Body of pancreas (tissue), 4 donors: ENCODE data around the gene MPP7. TPM values are rescaled to one million over a fixed set of nuclear protein-coding genes. Genes with fewer than 3 reads are reported as not detected.

Experiments used
- ATAC-seq: fragments of 150-250 bp; one replicate; pipeline ENCODE4 v1.9.1; 2016
- DNase-seq, 4 donors: peaks; one replicate each; pipeline ENCODE4 v3.0.0-alpha.2; 2019
- H3K27ac ChIP-seq, 4 donors: fragments of 200-600 bp; sonication (generic); 1 replicate in 3 of 4; 2 replicates in 1 of 4; pipeline versions ENCODE4 v1.5.1 to v1.6.1; 2016 to 2019; ENCODE audit warnings: mild to moderate bottlenecking in 1 of 4, mixed read lengths in 1 of 4, moderate library complexity in 1 of 4
- H3K27me3 ChIP-seq, 2 donors: fragments of 200-600 bp; sonication (generic); one replicate each; pipeline ENCODE4 v1.6.0; 2016; ENCODE audit warnings: mild to moderate bottlenecking in 1 of 2
- H3K36me3 ChIP-seq, 2 donors: fragments of 200-600 bp; sonication (generic); replicated peaks in 1 of 2; 2 replicates each; pipeline ENCODE4 v1.5.1; 2016; ENCODE audit warnings: low read depth in 2 of 2; ENCODE audit not compliant: insufficient read depth in 1 of 2
- H3K4me1 ChIP-seq: fragments of 200-600 bp; sonication (generic); one replicate; pipeline ENCODE4 v1.6.0; 2016
- H3K4me3 ChIP-seq, 2 donors: fragments of 200-600 bp; sonication (generic); 1 replicate in 1 of 2; 2 replicates in 1 of 2; pipeline ENCODE4 v1.5.1; 2016 to 2019
- H3K9me3 ChIP-seq, 3 donors: fragments of 200-600 bp; sonication (generic); 1 replicate in 2 of 3; 2 replicates in 1 of 3; pipeline ENCODE4 v1.5.1; 2016
- CTCF ChIP-seq, 7 experiments: fragments of 450-650 bp in 4 of 7; fragments of 200-600 bp in 3 of 7; sonication (generic) in 3 of 7; IDR thresholded peaks; one replicate each; pipeline ENCODE4 v1.5.1; 2016 to 2019; ENCODE audit warnings: antibody characterized with exemption in 7 of 7
- POLR2A ChIP-seq, 3 donors: fragments of 450-650 bp; IDR thresholded peaks; one replicate each; pipeline ENCODE4 v1.6.1; 2016; ENCODE audit warnings: antibody characterized with exemption in 3 of 3, mild to moderate bottlenecking in 2 of 3
- WGBS, 2 donors: methylation state at CpG; one replicate each; pipeline ENCODE4 v1.1.5; 2017; 5-methylcytosine and 5-hydroxymethylcytosine counted together
- intact Hi-C: fragments of 100-400 bp; cut with DNase I; formaldehyde crosslinking; loops from one replicate; pipeline ENCODE4 v1.15.1; 2023
- total RNA-seq, 2 donors: library from RNA; depleted of rRNA; stranded (reverse); fragments of >200 nt; gene quantifications; one replicate each; pipeline ENCODE4 v1.1.0, GENCODE V29; 2016

MPP7 gene
- total RNA-seq, 2 donors from 2014 or later, result 5.9 to 12.2 TPM

- DNase-seq (no peak), ATAC-seq (no peak)
- TF ChIP-seq CTCF (IDR thresholded peaks at IDR 0.05) (no peak), POLR2A (IDR thresholded peaks at IDR 0.05) (no peak)
- Histone ChIP-seq H3K4me1 (peaks cover 55% of the 10 kb centered on the region), H3K27ac (peak overlapping the region in 3 of 4 donors; percentile 2 to 82 (median 70)), H3K4me3 (no peak overlapping the region), H3K9me3 (no peaks in the 10 kb centered on the region), H3K36me3 (no peaks in the 10 kb centered on the region), H3K27me3 (no peaks in the 10 kb centered on the region)
- 54 to 92% methylated on average over 2 of the region's 2 CpGs for WGBS, 2 donors
- intact Hi-C loops, result no loop called here
These were observed 19.6 kb downstream of the MPP7 start for GRCh38 chr10:28283251-28283650.

DNA sequence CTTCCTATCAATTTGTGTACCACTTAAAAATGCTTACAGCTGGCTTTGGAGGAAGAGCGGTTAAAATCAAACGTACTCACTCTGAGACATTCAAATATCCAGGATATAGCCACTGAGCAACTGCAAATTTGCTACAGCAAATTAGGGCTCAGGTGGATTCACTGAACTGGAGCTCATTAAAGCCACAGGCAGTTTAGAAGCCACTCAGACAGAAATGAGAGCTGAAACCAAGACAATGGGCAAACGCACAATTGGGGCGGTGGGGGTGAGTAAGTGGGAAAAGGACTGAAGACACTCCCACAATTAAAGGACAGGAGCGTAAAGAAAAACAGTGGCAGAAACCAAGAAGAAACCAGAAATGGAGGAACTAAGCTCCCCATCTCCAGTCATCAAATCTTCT is 20.5 kb downstream of the MPP7 start:
- DNase-seq (no peak), ATAC-seq (peak; percentile 16)
- WGBS, 2 donors, result 60 to 63% methylated on average over 5 of the region's 5 CpGs
- H3K9me3 ChIP-seq, result no peaks in the 10 kb centered on the region
- H3K27ac ChIP-seq, result peak overlapping the region in 3 of 4 donors; percentile 56 to 82 (median 70)
- H3K4me1 ChIP-seq, result peaks cover 55% of the 10 kb centered on the region
- H3K36me3 ChIP-seq, result no peaks in the 10 kb centered on the region
- intact Hi-C loops, result no loop called here
- no peaks in the 10 kb centered on the region for H3K27me3 ChIP-seq
- TF ChIP-seq CTCF (IDR thresholded peaks at IDR 0.05), result no peak
- TF ChIP-seq POLR2A (IDR thresholded peaks at IDR 0.05), result no peak
- no peak overlapping the region for H3K4me3 ChIP-seq

GRCh38 chr10:28281726-28282315 is 21.0 kb downstream of the MPP7 start:
- DNase-seq, result peak; percentile 28 to 61 (median 45)
- TF ChIP-seq CTCF (IDR thresholded peaks at IDR 0.05), result no peak
- peak in 1 of 3 donors; percentile 7 for TF ChIP-seq POLR2A (IDR thresholded peaks at IDR 0.05)
- peak; percentile 85 for ATAC-seq
- no peak overlapping the region for H3K4me3 ChIP-seq
- no peaks in the 10 kb centered on the region for H3K27me3 ChIP-seq
- peaks cover 55% of the 10 kb centered on the region for H3K4me1 ChIP-seq
- peak overlapping the region in 3 of 4 donors; percentile 56 to 82 (median 70) for H3K27ac ChIP-seq
- intact Hi-C loops, result no loop called here
- no peaks in the 10 kb centered on the region for H3K36me3 ChIP-seq
- WGBS, 2 donors, result 46 to 53% methylated on average over 7 of the region's 7 CpGs
- no peaks in the 10 kb centered on the region for H3K9me3 ChIP-seq

DNA sequence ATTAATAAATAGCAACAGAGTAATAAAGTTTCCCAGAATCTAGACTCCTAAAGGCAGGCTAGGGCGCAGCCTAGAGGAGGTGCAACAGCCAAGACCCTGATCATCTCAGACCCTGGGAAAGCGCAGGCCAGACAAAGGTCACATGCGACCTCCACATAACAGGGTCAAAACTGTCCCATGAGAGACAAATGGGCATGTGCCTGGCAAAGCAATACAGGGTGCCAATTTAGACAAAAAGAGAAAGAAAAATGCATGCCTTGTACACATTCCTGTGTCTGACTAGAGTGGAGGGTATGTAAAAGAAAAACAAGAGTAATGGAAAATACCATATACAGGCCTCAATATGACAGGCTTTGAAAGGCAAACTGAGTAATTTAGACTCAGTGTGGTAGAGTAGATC is 22.2 kb downstream of the MPP7 start:
- intact Hi-C loops, result no loop called here
- DNase-seq, result no peak
- peaks cover 55% of the 10 kb centered on the region for H3K4me1 ChIP-seq
- ATAC-seq, result no peak
- H3K36me3 ChIP-seq, result no peaks in the 10 kb centered on the region
- H3K27ac ChIP-seq, result peak overlapping the region in 1 of 4 donors; percentile 82
- no peak overlapping the region for H3K4me3 ChIP-seq
- TF ChIP-seq CTCF (IDR thresholded peaks at IDR 0.05) (no peak), POLR2A (IDR thresholded peaks at IDR 0.05) (no peak)
- no peaks in the 10 kb centered on the region for H3K27me3 ChIP-seq
- H3K9me3 ChIP-seq, result no peaks in the 10 kb centered on the region
- 70 to 79% methylated on average over 3 of the region's 3 CpGs for WGBS, 2 donors

DNA sequence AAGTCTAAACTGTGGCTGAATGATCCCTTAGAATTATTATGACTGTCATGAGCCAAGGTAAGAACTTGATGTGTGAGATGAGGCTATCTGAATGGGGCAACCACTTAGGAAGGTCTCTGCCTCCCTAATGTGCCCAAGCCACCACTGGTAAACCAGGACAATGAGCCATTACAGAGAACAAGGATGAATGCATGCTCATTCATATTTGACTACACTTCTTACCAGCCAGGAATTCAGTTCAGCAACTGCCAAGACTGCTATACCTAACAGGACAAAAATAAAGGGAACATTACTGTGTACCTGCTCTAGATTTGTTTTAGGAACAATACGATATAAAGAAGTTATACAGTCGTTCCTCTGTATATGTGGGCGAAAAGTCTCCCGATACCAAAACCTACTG is 23.0 kb downstream of the MPP7 start:
- Histone ChIP-seq H3K36me3 (no peaks in the 10 kb centered on the region), H3K4me3 (no peak overlapping the region), H3K9me3 (no peaks in the 10 kb centered on the region), H3K27ac (no peak overlapping the region), H3K27me3 (no peaks in the 10 kb centered on the region), H3K4me1 (peaks cover 47% of the 10 kb centered on the region)
- DNase-seq (no peak), ATAC-seq (no peak)
- WGBS, 2 donors, result 88 to 93% methylated on average over 4 of the region's 4 CpGs
- intact Hi-C loops, result no loop called here
- TF ChIP-seq POLR2A (IDR thresholded peaks at IDR 0.05) (no peak), CTCF (IDR thresholded peaks at IDR 0.05) (no peak)
